Fibroblast of lung (primary cell): Measurements from ENCODE around the gene SLC27A1. TPM values are rescaled to one million over a fixed set of nuclear protein-coding genes. Genes with fewer than 3 reads are reported as not detected.
"Not testable (repeated sequence)": the region's sequence is repeated elsewhere in the genome, so short reads cannot be mapped to it uniquely, and the experiment has no call there.

Experiments
- DNase-seq, 2 donors: peaks; one replicate each; pipeline versions ENCODE4 v3.0.0 to v3.0.0-alpha.2; 2010; ENCODE audit warnings: low read depth in 2 of 2
- H2AFZ ChIP-seq: 2 replicates; pipeline ENCODE4 v1.5.1; 2012; ENCODE audit warnings: low read length, control low read depth, inconsistent platforms
- H3K27ac ChIP-seq: 2 replicates; pipeline ENCODE4 v1.5.1; 2011; ENCODE audit warnings: low read length, control low read depth; ENCODE audit not compliant: insufficient read depth
- H3K27me3 ChIP-seq: 2 replicates; pipeline ENCODE4 v1.5.1; 2011; ENCODE audit warnings: mild to moderate bottlenecking, low read length; ENCODE audit not compliant: control insufficient read depth, insufficient read depth
- H3K36me3 ChIP-seq: 2 replicates; pipeline ENCODE4 v1.5.1; 2011; ENCODE audit warnings: low read length; ENCODE audit not compliant: control insufficient read depth, insufficient read depth
- H3K4me1 ChIP-seq: 2 replicates; pipeline ENCODE4 v1.5.1; 2011; ENCODE audit warnings: low read length; ENCODE audit not compliant: control insufficient read depth, insufficient read depth; ENCODE audit errors: extremely low read depth
- H3K4me2 ChIP-seq: 2 replicates; pipeline ENCODE4 v1.5.1; 2011; ENCODE audit warnings: low read length, control low read depth; ENCODE audit not compliant: insufficient read depth; ENCODE audit errors: extremely low read depth
- H3K4me3 ChIP-seq, 4 experiments: fragments of 200-600 bp in 1 of 4; sonication (generic) in 1 of 4; replicated peaks in 1 of 4; 2 replicates each; pipeline ENCODE4 v1.5.1; 2011 to 2016; ENCODE audit warnings: low read length in 4 of 4, low read depth in 3 of 4, mild to moderate bottlenecking in 3 of 4, control low read depth in 2 of 4, inconsistent platforms in 1 of 4, mixed read lengths in 1 of 4; ENCODE audit not compliant: insufficient read depth in 1 of 4; ENCODE audit errors: control extremely low read depth in 1 of 4
- H3K79me2 ChIP-seq: 2 replicates; pipeline ENCODE4 v1.5.1; 2012; ENCODE audit warnings: mild to moderate bottlenecking, low read length, inconsistent platforms; ENCODE audit not compliant: control insufficient read depth, insufficient read depth
- H3K9ac ChIP-seq: 2 replicates; pipeline ENCODE4 v1.5.1; 2011; ENCODE audit warnings: mild to moderate bottlenecking, low read length, control low read depth; ENCODE audit not compliant: insufficient read depth
- H3K9me3 ChIP-seq: 2 replicates; pipeline ENCODE4 v1.5.1; 2012; ENCODE audit warnings: low read depth, low read length; ENCODE audit not compliant: control insufficient read depth, insufficient read depth
- H4K20me1 ChIP-seq: 2 replicates; pipeline ENCODE4 v1.5.1; 2011; ENCODE audit warnings: low read length; ENCODE audit not compliant: control insufficient read depth, insufficient read depth; ENCODE audit errors: extremely low read depth
- CTCF ChIP-seq, 2 donors: IDR thresholded peaks in 1 of 2; conservative IDR thresholded peaks in 1 of 2; 1 replicate in 1 of 2; 2 replicates in 1 of 2; pipeline ENCODE4 v1.5.1; 2011 to 2012; ENCODE audit warnings: low read length in 2 of 2, control low read depth in 1 of 2, inconsistent platforms in 1 of 2, low read depth in 1 of 2, mild to moderate bottlenecking in 1 of 2
- EZH2 ChIP-seq: IDR thresholded peaks from 2 replicates; pipeline ENCODE4 v1.5.1; 2012; ENCODE audit warnings: low read length, control low read depth, mild to moderate bottlenecking; ENCODE audit errors: missing control alignments
- polyA plus RNA-seq, 2 donors: library from polyadenylated mRNA; depleted of rRNA in 1 of 2; stranded (reverse) in 1 of 2; unstranded in 1 of 2; fragments of >200 nt; gene quantifications; 2 replicates each; pipeline ENCODE4 v1.2.1, GENCODE V29; 2011 to 2012; ENCODE audit warnings: missing spikeins in 1 of 2
- total RNA-seq: library from RNA; depleted of rRNA; stranded (reverse); fragments of >200 nt; gene quantifications from 2 replicates; pipeline ENCODE4 v1.2.1, GENCODE V29; 2014

SLC27A1 gene
- total and polyA plus RNA-seq, 2 donors (not counting 1 experiment from before 2014, with no cell fraction given): 4.0 to 25.3 TPM

GRCh38 chr19:17496337-17496997 lies 26.1 kb downstream of the SLC27A1 start:
- no peaks in the 10 kb centered on the region for H3K79me2 ChIP-seq
- no peak overlapping the region for H3K27ac ChIP-seq
- H3K9me3 ChIP-seq: no peaks in the 10 kb centered on the region
- no peak overlapping the region for H2AFZ ChIP-seq
- H3K9ac ChIP-seq: no peak overlapping the region
- H4K20me1 ChIP-seq: no peaks in the 10 kb centered on the region
- no peaks in the 10 kb centered on the region for H3K27me3 ChIP-seq
- H3K4me1 ChIP-seq: peaks cover 8% of the 10 kb centered on the region
- H3K36me3 ChIP-seq: peaks cover 8% of the 10 kb centered on the region
- DNase-seq: peak; percentile 49 to 61
- no peak for TF ChIP-seq EZH2
- peak; percentile 75 to 89 for TF ChIP-seq CTCF (conservative IDR thresholded peaks at IDR 0.05 in 1 of 2, IDR thresholded peaks at IDR 0.05 in 1 of 2; ENCODE audit: low read depth in 1 of 2, low read length in 2 of 2)
- H3K4me2 ChIP-seq: no peak overlapping the region
- H3K4me3 ChIP-seq: no peak overlapping the region

DNA sequence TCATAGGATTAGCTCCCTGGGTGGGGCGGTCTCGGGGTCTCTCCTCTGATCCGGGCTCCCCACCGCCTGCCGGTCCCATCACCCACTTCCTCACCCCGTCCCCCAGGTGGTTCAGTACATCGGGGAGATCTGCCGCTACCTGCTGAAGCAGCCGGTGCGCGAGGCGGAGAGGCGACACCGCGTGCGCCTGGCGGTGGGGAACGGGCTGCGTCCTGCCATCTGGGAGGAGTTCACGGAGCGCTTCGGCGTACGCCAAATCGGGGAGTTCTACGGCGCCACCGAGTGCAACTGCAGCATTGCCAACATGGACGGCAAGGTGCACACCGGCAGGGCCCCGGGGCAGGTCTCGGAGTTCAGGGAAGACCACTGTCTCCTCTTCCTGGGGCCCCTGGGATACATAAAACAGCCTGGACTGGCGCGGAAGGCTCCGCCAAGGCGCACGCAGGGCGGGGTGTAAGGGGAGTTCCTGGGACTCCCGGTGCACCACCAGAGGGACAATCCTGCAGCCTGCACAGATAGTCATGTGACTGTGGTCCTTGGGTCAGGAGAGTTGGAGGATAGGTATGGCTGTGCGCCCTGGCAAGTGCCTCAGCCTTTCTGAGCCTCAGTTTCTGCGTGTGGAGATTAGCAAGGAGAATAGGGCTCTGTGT lies 26.9 kb downstream of the SLC27A1 start:
- H3K27ac ChIP-seq: no peak overlapping the region
- no peak overlapping the region for H3K4me2 ChIP-seq
- no peak for DNase-seq
- H4K20me1 ChIP-seq: no peaks in the 10 kb centered on the region
- H3K79me2 ChIP-seq: no peaks in the 10 kb centered on the region
- peaks cover 8% of the 10 kb centered on the region for H3K36me3 ChIP-seq
- no peak overlapping the region for H2AFZ ChIP-seq
- H3K9ac ChIP-seq: no peak overlapping the region
- TF ChIP-seq CTCF (conservative IDR thresholded peaks at IDR 0.05 in 1 of 2, IDR thresholded peaks at IDR 0.05 in 1 of 2; ENCODE audit: low read depth in 1 of 2, low read length in 2 of 2) (no peak), EZH2 (no peak)
- H3K9me3 ChIP-seq: no peaks in the 10 kb centered on the region
- no peaks in the 10 kb centered on the region for H3K27me3 ChIP-seq
- H3K4me3 ChIP-seq: no peak overlapping the region
- H3K4me1 ChIP-seq: peaks cover 8% of the 10 kb centered on the region

DNA sequence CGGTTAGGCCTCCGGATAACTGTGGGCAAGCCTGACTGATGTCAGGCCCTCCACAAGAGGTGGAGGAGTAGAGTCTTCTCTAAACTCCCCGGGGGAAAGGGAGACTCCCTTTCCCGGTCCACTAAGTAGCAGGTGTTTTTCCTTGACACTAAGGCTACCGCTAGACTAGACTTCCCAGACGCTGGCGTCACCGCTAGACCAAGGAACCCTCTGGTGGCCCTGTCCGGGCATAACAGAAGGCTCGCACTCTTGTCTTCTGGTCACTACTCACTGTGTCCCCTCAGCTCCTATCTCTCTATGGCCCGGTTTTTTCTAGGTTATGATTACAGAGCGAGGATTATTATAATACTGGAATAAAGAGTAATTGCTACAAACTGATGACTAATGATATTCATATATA lies 28.7 kb downstream of the SLC27A1 start:
- H3K9me3 ChIP-seq, H2AFZ ChIP-seq, H3K36me3 ChIP-seq, H3K27me3 ChIP-seq, H4K20me1 ChIP-seq, H3K9ac ChIP-seq, H3K4me1 ChIP-seq, H3K4me2 ChIP-seq, H3K79me2 ChIP-seq, DNase-seq, H3K27ac ChIP-seq, H3K4me3 ChIP-seq: not testable (repeated sequence)
